ENCODE data around the gene PTPN14.

Gene PTPN14

DNA sequence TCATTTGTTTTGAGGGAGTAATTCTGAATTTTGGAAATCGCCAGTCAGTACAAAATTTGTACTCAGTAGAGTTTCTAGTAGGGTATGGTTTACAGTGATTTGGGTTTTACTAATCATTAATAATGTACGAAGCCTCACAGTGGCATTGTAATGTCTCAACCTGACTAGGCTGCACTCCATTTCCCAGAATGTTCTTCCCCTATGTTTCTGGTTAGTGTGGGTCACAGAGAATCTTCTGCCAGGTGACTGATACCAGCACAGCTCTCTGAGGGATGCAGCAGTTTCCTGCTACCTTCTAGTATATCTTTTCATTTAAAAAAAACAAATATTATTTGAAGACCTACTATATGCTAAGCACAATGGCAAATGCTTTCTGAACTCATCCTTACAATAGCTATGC is 112.9 kb downstream of the PTPN14 start:
- no peak overlapping the region for H3K4me3 ChIP-seq
- H3K9me3 ChIP-seq = no peaks in the 10 kb centered on the region
- H3K36me3 ChIP-seq (replicated peaks) = no peaks in the 10 kb centered on the region
- no peak for DNase-seq (ENCODE audit: low spot score in 2 of 2)
- H3K27me3 ChIP-seq (ENCODE audit: low read depth) = no peaks in the 10 kb centered on the region
- H3K4me1 ChIP-seq = peaks cover 12% of the 10 kb centered on the region
- in situ Hi-C loops (cut with MboI; ENCODE audit: low sequenced_read_pairs) = no loop called here

GRCh38 chr1:214438075-214438474 is 113.3 kb downstream of the PTPN14 start:
- H3K36me3 ChIP-seq (replicated peaks) = no peaks in the 10 kb centered on the region
- H3K4me1 ChIP-seq = peaks cover 12% of the 10 kb centered on the region
- H3K9me3 ChIP-seq = no peaks in the 10 kb centered on the region
- DNase-seq (ENCODE audit: low spot score in 2 of 2) = no peak
- H3K4me3 ChIP-seq = no peak overlapping the region
- in situ Hi-C loops (cut with MboI; ENCODE audit: low sequenced_read_pairs) = no loop called here
- H3K27me3 ChIP-seq (ENCODE audit: low read depth) = no peaks in the 10 kb centered on the region

DNA sequence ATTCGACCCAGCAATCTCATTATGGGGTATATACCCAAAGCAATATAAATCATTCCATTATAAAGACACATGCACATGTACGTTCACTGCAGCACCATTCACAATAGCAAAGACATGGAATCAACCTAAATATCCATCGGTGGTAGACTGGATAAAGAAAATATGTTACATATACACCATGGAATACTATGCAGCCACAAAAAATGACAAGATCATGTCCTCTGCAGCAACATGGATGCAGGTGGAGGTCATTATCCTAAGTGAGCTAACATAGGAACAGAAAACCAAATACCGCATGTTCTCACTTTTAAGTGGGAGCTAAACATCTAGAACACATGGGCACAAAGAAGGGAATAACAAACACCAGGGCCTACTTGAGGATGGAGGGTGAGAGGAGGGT is 115.5 kb downstream of the PTPN14 start:
- Histone ChIP-seq H3K4me1 (peaks cover 13% of the 10 kb centered on the region), H3K27me3 (ENCODE audit: low read depth) (no peaks in the 10 kb centered on the region), H3K9me3 (no peaks in the 10 kb centered on the region), H3K4me3 (no peak overlapping the region), H3K36me3 (replicated peaks) (no peaks in the 10 kb centered on the region)
- in situ Hi-C loops (cut with MboI; ENCODE audit: low sequenced_read_pairs) = no loop called here
- no peak for DNase-seq (ENCODE audit: low spot score in 2 of 2)

- no peaks in the 10 kb centered on the region for H3K27me3 ChIP-seq (ENCODE audit: low read depth)
- DNase-seq (ENCODE audit: low spot score in 2 of 2) = no peak
- no peaks in the 10 kb centered on the region for H3K9me3 ChIP-seq
- H3K36me3 ChIP-seq (replicated peaks) = no peaks in the 10 kb centered on the region
- in situ Hi-C loops (cut with MboI; ENCODE audit: low sequenced_read_pairs) = no loop called here
- H3K4me3 ChIP-seq = no peak overlapping the region
- H3K4me1 ChIP-seq = peaks cover 3% of the 10 kb centered on the region; the same call in 1 of the 2 replicates
Measured at GRCh38 chr1:214432245-214432644, 119.2 kb downstream of the PTPN14 start.

DNA sequence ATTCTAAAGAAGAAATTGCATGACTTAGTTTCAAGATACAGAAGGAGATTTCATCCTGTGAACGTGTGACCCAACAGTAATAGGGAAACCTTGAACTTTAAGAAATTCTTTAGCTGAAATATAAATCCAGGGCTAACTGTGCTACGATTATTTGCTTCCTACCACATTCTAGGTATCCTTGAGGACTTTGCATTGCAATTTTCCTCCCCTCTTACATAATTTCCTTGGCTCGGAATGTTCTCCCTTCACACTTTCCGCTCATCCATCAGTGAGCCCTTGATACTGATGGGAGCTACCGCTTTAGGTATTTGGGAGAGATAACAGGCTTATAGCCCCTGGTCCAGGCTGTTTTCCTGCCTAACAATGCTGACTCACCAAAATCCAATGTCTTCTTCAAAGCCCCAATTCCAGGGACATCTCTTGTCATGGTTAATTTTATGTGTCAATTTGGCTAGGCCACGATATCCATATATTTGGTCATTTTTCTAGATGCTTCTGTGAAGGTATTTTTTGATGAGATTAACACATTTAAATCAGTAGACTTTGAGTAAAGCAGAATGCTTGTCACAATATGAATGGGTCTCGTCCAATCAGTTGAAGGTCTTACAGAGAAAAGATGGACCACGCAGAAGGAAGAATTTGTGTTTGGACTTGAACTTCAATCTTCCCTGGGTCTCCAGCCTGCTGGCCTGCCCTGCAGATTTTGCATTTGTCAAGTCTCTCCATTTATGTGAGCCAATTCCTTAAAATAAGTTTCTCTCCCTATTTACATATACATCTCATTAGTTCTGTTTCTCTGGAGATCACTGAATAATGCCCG is 121.2 kb downstream of the PTPN14 start:
- DNase-seq (ENCODE audit: low spot score in 2 of 2) = no peak
- in situ Hi-C loops (cut with MboI; ENCODE audit: low sequenced_read_pairs) = no loop called here
- Histone ChIP-seq H3K27me3 (ENCODE audit: low read depth) (no peaks in the 10 kb centered on the region), H3K4me1 (peaks cover 3% of the 10 kb centered on the region; the same call in 1 of the 2 replicates), H3K4me3 (no peak overlapping the region), H3K9me3 (no peaks in the 10 kb centered on the region), H3K36me3 (replicated peaks) (no peaks in the 10 kb centered on the region)

DNA sequence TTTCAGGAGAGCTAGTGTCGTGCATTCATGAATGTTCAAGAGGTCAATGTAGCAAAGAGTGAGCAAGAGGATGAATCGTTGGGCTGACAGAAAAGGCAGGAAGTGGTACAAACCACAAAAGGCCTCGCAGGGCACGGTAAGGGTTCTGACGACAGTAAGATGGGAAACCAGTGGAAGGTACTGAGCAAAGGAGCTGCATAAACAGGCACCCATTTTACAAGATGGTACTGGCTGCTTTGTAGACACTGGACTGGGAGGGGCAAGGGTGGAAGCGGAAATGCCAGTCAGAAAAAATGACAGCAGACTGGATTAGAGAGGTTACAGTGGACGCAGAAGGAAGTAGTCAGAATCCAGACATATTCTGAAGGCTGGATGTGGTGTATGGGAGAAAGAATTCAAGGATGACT is 123.5 kb downstream of the PTPN14 start:
- H3K9me3 ChIP-seq = no peaks in the 10 kb centered on the region
- in situ Hi-C loops (cut with MboI; ENCODE audit: low sequenced_read_pairs) = no loop called here
- no peaks in the 10 kb centered on the region for H3K27me3 ChIP-seq (ENCODE audit: low read depth)
- H3K4me3 ChIP-seq = no peak overlapping the region
- no peaks in the 10 kb centered on the region for H3K36me3 ChIP-seq (replicated peaks)
- DNase-seq (ENCODE audit: low spot score in 2 of 2) = no peak
- peaks cover 3% of the 10 kb centered on the region; the same call in 1 of the 2 replicates for H3K4me1 ChIP-seq

- Histone ChIP-seq H3K9me3 (no peaks in the 10 kb centered on the region), H3K27me3 (ENCODE audit: low read depth) (no peaks in the 10 kb centered on the region), H3K36me3 (replicated peaks) (no peaks in the 10 kb centered on the region), H3K4me1 (no peaks in the 10 kb centered on the region), H3K4me3 (no peak overlapping the region)
- DNase-seq (ENCODE audit: low spot score in 2 of 2) = no peak
- in situ Hi-C loops (cut with MboI; ENCODE audit: low sequenced_read_pairs) = no loop called here
Measured at GRCh38 chr1:214426426-214426812, 125.0 kb downstream of the PTPN14 start.

DNA sequence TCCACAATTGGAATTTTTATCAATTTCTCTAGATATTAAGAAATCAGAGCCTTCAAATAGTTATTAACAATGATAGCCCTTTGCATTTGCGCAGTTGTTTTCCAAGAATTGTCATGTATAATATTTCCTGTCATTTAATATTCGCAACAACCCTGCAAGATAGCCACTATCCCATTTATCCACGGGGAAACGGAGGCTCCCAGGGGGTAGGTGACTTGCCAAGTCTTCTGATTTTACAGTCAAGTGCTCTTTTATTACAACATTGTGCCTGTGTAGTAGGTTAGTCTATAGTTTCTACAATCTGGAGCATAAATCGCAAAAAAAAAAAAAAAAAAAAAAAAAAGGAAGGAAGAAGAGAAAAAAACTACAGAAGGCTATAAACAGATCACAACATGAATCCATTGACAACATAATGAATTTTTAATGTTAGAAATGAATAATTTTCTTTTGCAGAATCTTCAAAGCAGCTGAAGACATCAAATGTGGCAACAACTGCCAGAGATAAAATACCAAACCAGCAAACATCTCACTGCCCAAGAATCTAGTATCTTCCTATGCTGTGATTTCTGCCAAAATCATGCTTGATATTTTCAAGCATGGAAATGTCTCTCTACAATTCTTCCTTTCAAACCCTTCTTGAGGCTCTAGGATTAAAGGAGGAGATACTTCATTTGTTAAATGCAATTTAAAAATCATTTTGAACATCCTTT is 125.5 kb downstream of the PTPN14 start:
- no peak for DNase-seq (ENCODE audit: low spot score in 2 of 2)
- Histone ChIP-seq H3K4me1 (no peaks in the 10 kb centered on the region), H3K27me3 (ENCODE audit: low read depth) (no peaks in the 10 kb centered on the region), H3K9me3 (no peaks in the 10 kb centered on the region), H3K4me3 (no peak overlapping the region), H3K36me3 (replicated peaks) (no peaks in the 10 kb centered on the region)
- in situ Hi-C loops (cut with MboI; ENCODE audit: low sequenced_read_pairs) = no loop called here

DNA sequence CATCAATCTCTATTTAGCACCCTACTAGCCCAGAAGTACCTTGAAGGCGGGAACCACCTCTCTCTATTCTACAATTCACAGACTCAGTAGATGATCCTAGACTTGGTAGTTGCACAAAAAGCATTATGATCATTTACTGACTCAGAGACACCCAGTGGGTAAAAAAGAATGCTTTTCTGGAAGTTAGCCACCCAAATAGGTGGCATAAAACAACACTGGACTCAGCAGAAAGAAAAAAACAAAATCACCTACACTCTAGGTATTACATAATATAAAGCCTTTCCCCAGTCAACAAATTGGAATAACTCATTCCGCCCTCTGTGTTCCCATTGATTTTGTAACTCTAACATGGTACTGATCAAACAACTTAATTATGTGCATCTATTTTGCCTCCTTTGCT is 126.3 kb downstream of the PTPN14 start:
- in situ Hi-C loops (cut with MboI; ENCODE audit: low sequenced_read_pairs) = no loop called here
- no peaks in the 10 kb centered on the region for H3K4me1 ChIP-seq
- H3K9me3 ChIP-seq = no peaks in the 10 kb centered on the region
- H3K27me3 ChIP-seq (ENCODE audit: low read depth) = no peaks in the 10 kb centered on the region
- no peaks in the 10 kb centered on the region for H3K36me3 ChIP-seq (replicated peaks)
- H3K4me3 ChIP-seq = no peak overlapping the region
- no peak for DNase-seq (ENCODE audit: low spot score in 2 of 2)

- DNase-seq (ENCODE audit: low spot score in 2 of 2) = no peak
- Histone ChIP-seq H3K4me1 (no peaks in the 10 kb centered on the region), H3K4me3 (no peak overlapping the region), H3K36me3 (replicated peaks) (no peaks in the 10 kb centered on the region), H3K9me3 (no peaks in the 10 kb centered on the region), H3K27me3 (ENCODE audit: low read depth) (no peaks in the 10 kb centered on the region)
- in situ Hi-C loops (cut with MboI; ENCODE audit: low sequenced_read_pairs) = no loop called here
Measured at GRCh38 chr1:214423045-214423444, 128.4 kb downstream of the PTPN14 start.

DNA sequence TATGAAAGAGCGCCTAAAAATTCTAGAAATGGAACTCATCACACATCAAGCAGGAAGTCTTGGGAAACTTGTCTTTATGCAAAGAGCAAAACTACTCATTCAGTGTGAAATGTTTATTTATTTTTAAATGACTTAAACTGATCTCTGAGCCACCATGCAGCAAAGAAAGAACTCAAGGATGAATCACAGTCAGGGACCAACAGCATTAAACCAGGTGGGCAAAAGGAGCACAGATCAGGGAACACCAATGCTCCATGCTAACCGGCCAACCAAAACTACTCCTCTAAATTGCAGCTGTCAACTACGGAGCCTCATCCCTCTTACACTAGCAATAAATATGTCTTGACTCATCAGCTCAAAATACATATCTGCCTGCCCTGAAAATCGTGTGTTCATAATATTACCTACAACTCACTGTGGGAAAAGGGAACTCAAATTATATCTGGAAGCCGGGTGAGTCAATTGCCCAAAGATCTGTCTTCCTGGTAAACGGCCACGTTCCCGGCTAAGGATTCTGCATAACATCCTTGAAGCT is 129.2 kb downstream of the PTPN14 start:
- no peak for DNase-seq (ENCODE audit: low spot score in 2 of 2)
- in situ Hi-C loops (cut with MboI; ENCODE audit: low sequenced_read_pairs) = no loop called here
- H3K4me1 ChIP-seq = no peaks in the 10 kb centered on the region

DNA sequence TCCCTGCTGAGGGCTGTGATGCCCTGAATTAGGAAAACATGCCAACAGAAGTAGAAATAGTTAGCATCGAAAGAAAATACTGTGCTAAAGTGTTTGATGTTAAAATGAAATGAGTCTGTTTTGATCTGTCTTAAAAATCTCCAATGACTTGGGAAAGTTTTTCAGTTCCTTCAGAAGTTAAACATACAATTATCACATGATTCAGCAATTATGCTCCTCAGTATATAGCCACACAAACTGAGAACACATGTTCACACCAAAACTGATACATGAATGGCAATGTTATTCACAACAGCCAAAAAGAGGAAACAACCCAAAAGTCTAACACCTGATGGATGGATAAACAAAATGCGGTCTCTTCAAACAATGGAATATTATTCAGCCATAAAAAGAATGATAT is 130.6 kb downstream of the PTPN14 start:
- in situ Hi-C loops (cut with MboI; ENCODE audit: low sequenced_read_pairs) = no loop called here
- no peaks in the 10 kb centered on the region for H3K4me1 ChIP-seq
- no peaks in the 10 kb centered on the region for H3K36me3 ChIP-seq (replicated peaks)
- H3K27me3 ChIP-seq (ENCODE audit: low read depth) = no peaks in the 10 kb centered on the region
- H3K4me3 ChIP-seq = no peak overlapping the region
- no peak for DNase-seq (ENCODE audit: low spot score in 2 of 2)
- no peaks in the 10 kb centered on the region for H3K9me3 ChIP-seq

More for the DNA sequence above, 129.2 kb downstream of the PTPN14 start:
- Histone ChIP-seq H3K36me3 (replicated peaks) (no peaks in the 10 kb centered on the region), H3K4me3 (no peak overlapping the region), H3K9me3 (no peaks in the 10 kb centered on the region), H3K27me3 (ENCODE audit: low read depth) (no peaks in the 10 kb centered on the region)

GRCh38 chr1:214420341-214420740 is 131.1 kb downstream of the PTPN14 start:
- Histone ChIP-seq H3K9me3 (no peaks in the 10 kb centered on the region), H3K4me1 (no peaks in the 10 kb centered on the region), H3K4me3 (no peak overlapping the region), H3K27me3 (ENCODE audit: low read depth) (no peaks in the 10 kb centered on the region), H3K36me3 (replicated peaks) (no peaks in the 10 kb centered on the region)
- DNase-seq (ENCODE audit: low spot score in 2 of 2) = no peak
- in situ Hi-C loops (cut with MboI; ENCODE audit: low sequenced_read_pairs) = no loop called here

- no peaks in the 10 kb centered on the region for H3K4me1 ChIP-seq
- no peak for DNase-seq (ENCODE audit: low spot score in 2 of 2)
- no peaks in the 10 kb centered on the region for H3K27me3 ChIP-seq (ENCODE audit: low read depth)
- no peaks in the 10 kb centered on the region for H3K9me3 ChIP-seq
- H3K4me3 ChIP-seq = no peak overlapping the region
- in situ Hi-C loops (cut with MboI; ENCODE audit: low sequenced_read_pairs) = no loop called here
- no peaks in the 10 kb centered on the region for H3K36me3 ChIP-seq (replicated peaks)
Measured at GRCh38 chr1:214419650-214420049, 131.8 kb downstream of the PTPN14 start.

Data from HAP-1 (cell line).